ENCODE measurements around the gene GLI3.

DNA sequence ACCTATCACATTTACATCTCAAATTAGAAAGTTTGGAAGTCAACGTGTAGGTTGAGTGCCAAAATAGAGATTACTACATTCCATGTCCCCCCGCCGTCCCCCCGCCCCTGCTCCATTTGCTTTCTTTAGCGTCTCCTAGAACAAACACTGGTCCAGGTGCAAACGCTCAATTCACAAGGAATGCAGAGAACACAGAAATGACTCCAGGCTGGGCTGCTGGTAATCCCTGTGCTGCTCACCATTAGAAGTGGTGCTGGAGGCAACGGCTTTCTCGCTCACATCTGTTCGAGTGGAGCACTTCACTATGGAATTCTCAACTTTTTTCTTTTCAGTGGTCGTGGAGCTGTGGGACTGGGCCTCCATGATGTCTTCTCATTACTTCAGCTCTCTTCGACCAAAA, 14.1 kb downstream of the GLI3 start:
- TF ChIP-seq, protein P1, sequence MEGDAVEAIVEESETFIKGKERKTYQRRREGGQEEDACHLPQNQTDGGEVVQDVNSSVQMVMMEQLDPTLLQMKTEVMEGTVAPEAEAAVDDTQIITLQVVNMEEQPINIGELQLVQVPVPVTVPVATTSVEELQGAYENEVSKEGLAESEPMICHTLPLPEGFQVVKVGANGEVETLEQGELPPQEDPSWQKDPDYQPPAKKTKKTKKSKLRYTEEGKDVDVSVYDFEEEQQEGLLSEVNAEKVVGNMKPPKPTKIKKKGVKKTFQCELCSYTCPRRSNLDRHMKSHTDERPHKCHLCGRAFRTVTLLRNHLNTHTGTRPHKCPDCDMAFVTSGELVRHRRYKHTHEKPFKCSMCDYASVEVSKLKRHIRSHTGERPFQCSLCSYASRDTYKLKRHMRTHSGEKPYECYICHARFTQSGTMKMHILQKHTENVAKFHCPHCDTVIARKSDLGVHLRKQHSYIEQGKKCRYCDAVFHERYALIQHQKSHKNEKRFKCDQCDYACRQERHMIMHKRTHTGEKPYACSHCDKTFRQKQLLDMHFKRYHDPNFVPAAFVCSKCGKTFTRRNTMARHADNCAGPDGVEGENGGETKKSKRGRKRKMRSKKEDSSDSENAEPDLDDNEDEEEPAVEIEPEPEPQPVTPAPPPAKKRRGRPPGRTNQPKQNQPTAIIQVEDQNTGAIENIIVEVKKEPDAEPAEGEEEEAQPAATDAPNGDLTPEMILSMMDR (conservative IDR thresholded peaks at IDR 0.05), result no peak
- TF ChIP-seq EZH2 (IDR thresholded peaks at IDR 0.05; ENCODE audit: low read depth), result no peak
